Cardiac fibroblast (primary cell): Measurements from ENCODE around the gene LXN.

ENCODE experiments used
- DNase-seq, 2 donors: peaks; one replicate each; pipeline versions ENCODE4 v3.0.0 to v3.0.0-alpha.2; 2010; ENCODE audit warnings: low read depth in 2 of 2
- H3K4me3 ChIP-seq, 2 donors: replicated peaks in 1 of 2; 1 replicate in 1 of 2; 2 replicates in 1 of 2; pipeline ENCODE4 v1.5.1; 2011; ENCODE audit warnings: low read depth in 2 of 2, low read length in 2 of 2, mild to moderate bottlenecking in 2 of 2, moderate library complexity in 1 of 2
- TF ChIP-seq, protein P1 (sequence below): IDR thresholded peaks from one replicate; pipeline ENCODE4 v1.5.1; 2011; ENCODE audit warnings: low read depth, mild to moderate bottlenecking, low read length, inconsistent platforms

The LXN gene

DNA sequence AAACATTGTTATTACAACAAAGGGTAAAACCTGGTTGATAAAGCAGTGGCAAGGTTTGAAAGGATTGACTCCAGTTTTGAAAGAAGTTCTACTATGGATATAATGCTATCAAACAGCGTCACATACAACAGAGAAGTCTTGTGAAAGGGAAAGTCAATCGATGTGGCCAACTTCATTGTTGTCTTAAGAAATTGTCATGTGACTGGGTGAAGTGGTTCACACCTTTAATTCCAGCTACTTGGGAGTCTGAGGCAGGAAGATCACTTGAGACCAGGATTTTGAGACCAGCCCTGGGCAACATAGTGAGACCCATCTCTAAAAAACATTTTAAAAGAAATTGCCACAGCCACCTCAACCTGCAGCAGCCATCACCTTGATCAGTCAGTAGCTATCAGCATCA, 6.2 kb upstream of the LXN start:
- TF ChIP-seq, protein P1, sequence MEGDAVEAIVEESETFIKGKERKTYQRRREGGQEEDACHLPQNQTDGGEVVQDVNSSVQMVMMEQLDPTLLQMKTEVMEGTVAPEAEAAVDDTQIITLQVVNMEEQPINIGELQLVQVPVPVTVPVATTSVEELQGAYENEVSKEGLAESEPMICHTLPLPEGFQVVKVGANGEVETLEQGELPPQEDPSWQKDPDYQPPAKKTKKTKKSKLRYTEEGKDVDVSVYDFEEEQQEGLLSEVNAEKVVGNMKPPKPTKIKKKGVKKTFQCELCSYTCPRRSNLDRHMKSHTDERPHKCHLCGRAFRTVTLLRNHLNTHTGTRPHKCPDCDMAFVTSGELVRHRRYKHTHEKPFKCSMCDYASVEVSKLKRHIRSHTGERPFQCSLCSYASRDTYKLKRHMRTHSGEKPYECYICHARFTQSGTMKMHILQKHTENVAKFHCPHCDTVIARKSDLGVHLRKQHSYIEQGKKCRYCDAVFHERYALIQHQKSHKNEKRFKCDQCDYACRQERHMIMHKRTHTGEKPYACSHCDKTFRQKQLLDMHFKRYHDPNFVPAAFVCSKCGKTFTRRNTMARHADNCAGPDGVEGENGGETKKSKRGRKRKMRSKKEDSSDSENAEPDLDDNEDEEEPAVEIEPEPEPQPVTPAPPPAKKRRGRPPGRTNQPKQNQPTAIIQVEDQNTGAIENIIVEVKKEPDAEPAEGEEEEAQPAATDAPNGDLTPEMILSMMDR = no peak
- no peak for DNase-seq
- H3K4me3 ChIP-seq = no peak overlapping the region

DNA sequence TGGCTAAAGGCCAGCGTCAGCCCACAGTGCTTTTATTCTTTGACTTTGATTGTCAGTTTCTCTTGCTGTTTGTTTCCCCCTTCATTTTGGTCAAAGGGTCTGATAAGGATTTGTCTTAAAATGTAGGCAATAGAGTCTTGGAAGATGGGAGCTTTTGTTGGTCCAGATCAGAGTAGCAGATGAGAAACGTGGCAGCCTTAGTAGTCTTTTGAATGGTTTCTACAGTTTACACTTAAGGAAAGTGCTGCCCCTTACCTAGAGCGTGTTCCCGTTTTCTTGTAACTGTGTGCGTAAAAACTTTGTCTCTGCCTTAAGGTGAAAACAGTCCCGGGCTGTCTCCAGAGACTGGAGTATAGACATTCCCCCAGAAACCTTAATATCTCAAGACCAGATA, 630 bp downstream of the LXN start:
- DNase-seq = peak; percentile 20 to 29
- TF ChIP-seq, protein P1 = no peak
- H3K4me3 ChIP-seq = peak overlapping the region; percentile 65 to 69

DNA sequence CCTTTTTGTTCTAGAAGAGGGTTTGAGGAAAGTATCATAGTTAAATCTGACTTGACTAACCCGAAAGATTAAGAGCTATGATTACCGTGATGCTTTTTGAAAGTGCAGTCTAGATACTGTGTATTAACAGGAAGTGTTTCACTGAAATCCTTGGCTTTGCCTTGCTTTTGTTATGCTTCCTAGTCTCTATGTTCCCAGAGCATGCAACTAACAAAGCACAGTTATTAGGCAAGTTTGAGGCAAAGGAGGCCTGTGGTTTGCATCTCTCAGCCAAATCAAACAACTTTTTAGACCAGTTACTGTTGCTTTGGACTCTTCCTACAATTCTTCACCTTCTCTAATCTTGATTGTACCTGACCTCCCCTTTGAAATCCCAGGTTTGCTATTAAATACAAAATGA, 3.9 kb downstream of the LXN start:
- peak; percentile 79 to 82 for DNase-seq
- TF ChIP-seq, protein P1 = no peak
- no peak overlapping the region for H3K4me3 ChIP-seq

DNA sequence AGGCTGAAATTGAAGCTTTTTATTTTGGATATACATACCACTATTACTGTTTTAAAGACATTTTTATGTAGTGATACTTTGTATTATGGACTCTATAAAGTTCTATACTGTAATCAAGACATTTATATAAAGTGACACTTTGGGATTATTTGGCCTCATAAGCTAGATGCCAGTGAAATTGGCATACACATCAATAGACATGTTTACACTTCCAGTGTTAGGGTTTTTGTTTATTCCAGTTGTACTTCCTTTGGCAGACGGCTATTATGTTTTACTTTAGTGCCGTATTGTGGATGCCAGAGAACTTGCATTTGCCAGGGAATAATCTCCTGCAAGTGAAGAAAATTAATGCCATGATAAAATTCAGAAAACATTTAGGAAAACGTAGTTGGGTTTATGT, 6.0 kb downstream of the LXN start:
- TF ChIP-seq, protein P1 = no peak
- no peak overlapping the region for H3K4me3 ChIP-seq
- no peak for DNase-seq

DNA sequence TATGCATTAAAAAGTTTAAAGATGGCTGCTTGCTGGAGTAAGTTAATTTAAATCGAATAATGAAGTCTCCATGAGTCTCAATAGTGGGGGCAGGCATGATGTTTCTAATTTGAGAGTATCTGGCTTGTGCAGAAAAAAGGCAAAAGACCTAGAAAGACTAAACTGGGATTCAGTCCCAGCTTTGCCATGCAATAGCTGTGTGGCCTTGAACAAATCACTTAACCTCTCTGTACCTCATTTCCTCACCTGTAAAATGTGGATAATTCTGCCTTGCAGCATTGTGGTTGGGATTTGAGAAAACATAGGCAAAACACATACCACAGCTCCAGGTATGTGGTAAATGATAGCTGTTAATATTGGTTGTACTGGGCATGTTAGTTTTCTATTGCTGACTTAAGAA, 8.6 kb downstream of the LXN start:
- no peak for DNase-seq
- TF ChIP-seq, protein P1 = no peak
- H3K4me3 ChIP-seq = no peak overlapping the region

DNA sequence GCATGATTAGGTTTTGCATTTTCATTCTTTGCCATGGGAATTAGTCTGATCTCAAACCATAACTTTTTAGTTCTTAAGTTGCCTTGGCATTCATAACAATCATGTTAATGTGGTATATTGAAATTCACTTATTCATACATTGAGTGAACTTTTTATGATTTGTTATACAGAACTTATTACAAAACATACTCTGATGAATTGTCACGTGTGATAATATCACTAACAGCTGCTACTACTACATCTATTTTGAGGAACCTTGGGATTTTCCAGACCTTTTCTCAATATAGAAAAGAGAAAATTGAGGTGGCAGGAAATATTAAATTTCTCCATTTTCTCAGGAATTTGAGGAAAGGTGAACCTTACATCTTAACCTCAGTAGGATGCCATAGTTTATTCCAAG, 9.2 kb downstream of the LXN start:
- TF ChIP-seq, protein P1 = no peak
- DNase-seq = no peak
- no peak overlapping the region for H3K4me3 ChIP-seq

DNA sequence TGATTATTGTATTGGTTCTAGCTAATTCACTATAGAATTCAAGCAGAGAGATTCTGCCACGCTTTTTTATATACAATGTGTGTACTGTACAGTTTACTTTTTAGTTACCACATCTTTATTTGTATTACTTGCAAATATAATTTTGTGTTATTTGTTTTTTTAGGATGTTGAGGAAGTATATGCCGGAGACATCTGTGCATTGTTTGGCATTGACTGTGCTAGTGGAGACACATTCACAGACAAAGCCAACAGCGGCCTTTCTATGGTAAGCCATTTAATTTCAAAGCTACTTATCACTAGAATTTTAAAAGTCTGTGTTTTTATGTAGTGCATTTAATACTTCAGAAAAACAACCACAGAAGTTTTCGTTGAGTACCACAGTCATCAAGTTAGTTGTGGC, 11.7 kb downstream of the LXN start:
- DNase-seq = no peak
- H3K4me3 ChIP-seq = no peak overlapping the region
- TF ChIP-seq, protein P1 = no peak
